H4 (cell line): Measurements from ENCODE around the gene TMIGD1. TPM values are rescaled to one million over a fixed set of nuclear protein-coding genes. Genes with fewer than 3 reads are reported as not detected.

ENCODE experiments used
- DNase-seq: peaks from one replicate; pipeline ENCODE4 v3.0.0-alpha.2; 2015; ENCODE audit warnings: low spot score
- total RNA-seq: library from RNA; depleted of rRNA; stranded (reverse); fragments of >200 nt; shearing (Covaris generic); gene quantifications from 2 replicates; pipeline ENCODE4 v1.2.3, GENCODE V29; 2014; rRNA removed

Gene TMIGD1, protein sequence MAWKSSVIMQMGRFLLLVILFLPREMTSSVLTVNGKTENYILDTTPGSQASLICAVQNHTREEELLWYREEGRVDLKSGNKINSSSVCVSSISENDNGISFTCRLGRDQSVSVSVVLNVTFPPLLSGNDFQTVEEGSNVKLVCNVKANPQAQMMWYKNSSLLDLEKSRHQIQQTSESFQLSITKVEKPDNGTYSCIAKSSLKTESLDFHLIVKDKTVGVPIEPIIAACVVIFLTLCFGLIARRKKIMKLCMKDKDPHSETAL
- not detected in 2 replicates for total RNA-seq

DNA sequence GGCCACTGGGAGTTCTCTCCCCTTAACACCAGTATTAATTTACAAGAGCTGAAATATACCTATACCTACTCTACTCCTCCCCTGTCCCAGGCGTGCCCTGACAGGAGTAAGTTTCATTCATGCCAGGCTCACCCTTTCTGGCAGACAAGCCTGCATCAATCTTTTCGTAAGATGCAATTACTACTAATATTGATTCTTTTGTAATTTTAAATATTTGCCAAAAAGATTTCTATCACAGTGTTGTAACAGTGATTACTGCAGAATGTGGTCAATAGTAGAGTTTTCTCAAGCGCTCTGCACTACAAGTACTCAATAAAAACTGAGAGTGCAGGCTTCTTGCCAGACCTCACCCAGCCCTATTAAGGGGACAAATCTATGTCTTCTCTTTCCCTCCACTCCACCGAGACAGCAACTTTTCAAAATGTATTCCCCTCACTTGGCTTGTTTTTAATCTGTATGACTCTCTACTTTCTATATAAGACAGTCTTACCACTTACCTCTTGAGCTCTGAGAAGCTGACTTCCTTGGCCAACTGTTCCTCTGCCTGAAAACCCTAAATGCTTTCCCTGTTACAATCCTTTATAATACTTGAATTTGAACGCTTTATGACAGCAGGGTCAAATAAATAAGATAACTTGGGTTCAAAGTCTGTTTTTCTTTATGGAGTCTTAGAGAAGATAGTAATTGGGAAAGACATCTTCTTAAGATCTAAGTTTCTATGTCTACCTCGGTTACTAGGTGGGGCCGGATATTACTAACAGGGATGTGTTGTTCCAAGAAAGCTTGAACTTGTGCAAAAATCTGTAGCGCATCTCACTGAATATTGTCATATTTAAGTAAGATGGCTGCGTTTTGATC lies at the start of gene TMIGD1:
TMIGD1 (minus strand) TSS at position 555 of the 858 bp plus-strand sequence. CDS start 1,924 bp downstream, outside the sequence.
- no peak for DNase-seq

DNA sequence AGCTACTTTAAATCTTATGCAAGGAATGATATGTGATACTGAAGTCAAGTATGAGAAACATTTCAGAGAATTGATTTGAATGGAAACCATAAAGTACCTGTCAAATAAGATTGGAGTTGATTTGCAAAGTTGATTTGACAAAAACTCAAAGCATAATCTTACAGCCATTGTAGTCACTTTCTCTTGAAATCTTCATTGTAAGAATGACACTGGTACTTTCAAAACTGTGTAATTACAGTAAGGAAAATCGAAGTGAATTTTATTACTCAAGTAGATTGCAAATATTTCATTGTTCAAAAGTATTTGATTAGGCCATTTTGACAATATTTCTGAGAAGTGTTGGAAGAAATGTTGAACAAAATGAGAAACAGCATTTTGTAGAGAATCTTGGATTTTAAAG lies 48.5 kb upstream of the TMIGD1 start:
- no peak for DNase-seq

DNA sequence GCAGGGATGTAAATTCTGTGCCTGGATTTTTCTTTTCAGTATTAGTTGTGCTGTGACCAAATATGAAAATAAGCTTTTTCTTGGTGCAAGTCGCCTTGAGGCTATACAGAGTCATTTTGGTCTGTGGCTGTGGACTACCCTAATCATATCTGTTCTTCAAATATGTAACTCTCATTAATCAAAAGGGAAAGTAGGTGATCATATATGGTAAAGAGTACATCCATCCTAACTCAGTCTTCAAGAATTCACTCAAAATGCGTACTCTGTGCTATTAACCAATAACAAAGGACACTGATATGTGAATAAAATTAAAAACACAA lies 47.4 kb upstream of the TMIGD1 start:
- no peak for DNase-seq

DNA sequence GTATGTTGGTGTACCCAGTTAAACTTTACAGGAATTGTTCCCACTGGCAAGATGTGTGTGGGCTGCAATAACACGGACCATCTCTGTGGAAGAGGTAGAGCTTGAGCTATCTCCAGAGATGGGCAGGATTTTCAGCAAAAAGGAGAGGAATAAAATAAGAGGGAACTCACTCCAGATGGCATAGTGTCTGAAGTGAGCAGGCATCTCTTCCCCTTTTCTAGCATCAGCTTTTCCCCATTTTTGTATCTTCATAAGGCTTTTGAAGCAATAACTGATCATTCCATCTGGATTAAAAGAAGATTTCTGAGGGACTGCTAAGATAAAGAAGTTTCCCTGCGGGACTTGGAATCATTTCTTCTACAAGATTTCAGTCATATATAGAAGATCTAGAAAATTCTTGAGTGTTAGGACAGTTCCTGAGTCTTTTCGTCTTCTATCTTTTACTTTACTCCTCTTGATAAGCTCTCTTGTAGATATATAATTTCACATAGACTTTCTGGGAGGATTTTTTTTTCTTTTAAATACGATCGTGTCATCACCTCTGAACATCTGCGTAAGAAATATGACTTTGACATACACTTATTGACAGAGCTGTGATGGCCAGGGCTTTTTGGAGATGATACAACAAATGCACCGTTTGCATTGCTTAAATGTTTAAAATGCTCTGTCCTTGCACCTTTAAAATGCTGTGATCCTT lies 46.9 kb upstream of the TMIGD1 start:
- DNase-seq = no peak

DNA sequence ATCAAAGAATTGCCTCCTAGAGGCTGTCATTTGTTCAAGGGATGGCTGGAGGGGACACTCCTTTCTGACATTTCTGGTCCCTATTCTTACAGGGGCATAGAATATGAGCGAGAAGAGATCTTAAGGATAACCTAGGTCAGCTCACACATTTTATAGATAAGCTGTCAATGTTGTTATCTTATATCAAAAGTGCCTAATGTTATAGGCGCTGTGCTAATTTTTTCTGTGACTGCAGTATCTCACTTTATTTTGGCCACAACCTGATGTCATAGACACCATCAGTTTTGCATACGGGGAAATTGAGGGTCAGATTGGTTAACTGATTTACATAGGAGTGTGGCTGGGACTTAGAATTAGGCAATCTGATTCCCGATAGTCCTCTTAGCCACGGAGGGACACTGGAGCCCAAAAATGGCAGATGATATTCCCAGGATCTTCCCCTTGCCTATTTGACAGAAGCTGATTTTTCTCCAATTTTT lies 46.1 kb upstream of the TMIGD1 start:
- DNase-seq = no peak

DNA sequence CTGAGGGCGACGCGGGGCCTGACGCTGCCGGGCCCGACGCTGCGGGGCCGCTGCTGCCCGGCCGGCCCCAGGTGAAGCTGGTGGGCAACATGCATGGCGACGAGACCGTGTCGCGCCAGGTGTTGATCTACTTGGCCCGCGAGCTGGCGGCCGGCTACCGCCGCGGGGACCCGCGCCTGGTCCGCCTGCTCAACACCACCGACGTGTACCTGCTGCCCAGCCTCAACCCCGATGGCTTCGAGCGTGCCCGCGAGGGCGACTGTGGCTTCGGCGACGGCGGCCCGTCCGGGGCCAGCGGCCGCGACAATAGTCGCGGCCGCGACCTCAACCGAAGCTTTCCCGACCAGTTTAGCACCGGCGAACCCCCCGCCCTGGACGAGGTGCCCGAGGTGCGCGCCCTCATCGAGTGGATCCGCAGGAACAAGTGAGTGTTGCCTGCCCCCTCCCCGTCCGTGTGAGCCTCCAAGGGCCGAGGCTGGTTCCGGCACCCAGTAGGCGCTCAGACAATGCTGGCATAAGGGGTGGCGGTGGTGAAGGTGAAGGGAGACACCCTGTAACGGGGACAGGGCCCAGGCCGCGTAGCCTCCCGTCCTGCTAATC lies 45.5 kb upstream of the TMIGD1 start:
- no peak for DNase-seq

DNA sequence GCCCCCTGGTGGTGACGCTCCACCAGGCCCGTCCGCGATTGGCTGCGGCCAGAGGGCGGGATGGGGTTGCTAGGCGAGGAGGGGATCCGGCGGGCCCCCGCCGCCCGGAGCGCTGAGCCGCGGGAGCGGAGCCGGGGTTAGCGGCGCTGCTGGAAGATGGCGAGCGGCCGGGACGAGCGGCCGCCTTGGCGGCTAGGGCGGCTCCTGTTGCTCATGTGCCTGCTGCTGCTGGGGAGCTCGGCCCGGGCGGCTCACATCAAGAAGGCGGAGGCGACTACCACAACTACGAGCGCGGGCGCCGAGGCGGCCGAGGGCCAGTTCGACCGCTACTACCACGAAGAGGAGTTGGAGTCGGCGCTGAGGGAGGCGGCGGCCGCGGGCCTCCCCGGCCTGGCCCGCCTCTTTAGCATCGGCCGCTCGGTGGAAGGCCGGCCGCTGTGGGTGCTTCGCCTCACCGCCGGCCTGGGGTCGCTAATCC lies 45.0 kb upstream of the TMIGD1 start, which contains the start of gene CPD:
CPD (plus strand) TSS at position 103 of the 478 bp plus-strand sequence; CDS start at position 157, 54 bp downstream.
- DNase-seq = peak; percentile 89

DNA sequence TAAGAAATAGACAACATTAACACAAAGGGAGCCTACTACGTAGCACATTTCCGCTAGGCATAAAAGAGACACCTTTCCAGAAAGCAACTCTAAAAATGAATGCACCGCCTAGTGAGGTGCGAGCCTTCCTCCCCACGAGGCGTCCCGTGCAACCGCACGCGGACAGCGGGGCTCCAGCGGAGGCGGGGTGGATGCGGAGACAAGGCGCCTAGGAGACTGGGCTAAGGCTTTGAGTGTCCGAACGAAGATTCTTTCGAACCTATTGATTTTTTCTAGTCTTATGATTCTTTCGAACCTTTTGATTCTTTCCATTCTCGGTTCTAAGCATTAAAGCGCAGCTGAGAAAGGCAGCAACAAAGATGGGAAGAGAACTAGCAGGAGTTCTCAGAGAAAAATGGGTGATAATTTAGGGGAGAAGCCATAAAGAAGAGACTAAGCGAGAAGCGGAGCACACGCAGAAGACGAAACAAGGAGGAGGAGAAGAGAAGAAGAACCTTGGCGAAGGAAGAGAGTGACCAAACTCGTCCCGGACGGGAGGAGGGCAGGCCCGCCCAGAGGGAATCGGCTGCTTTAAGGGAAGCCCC lies 44.5 kb upstream of the TMIGD1 start:
- DNase-seq = no peak

DNA sequence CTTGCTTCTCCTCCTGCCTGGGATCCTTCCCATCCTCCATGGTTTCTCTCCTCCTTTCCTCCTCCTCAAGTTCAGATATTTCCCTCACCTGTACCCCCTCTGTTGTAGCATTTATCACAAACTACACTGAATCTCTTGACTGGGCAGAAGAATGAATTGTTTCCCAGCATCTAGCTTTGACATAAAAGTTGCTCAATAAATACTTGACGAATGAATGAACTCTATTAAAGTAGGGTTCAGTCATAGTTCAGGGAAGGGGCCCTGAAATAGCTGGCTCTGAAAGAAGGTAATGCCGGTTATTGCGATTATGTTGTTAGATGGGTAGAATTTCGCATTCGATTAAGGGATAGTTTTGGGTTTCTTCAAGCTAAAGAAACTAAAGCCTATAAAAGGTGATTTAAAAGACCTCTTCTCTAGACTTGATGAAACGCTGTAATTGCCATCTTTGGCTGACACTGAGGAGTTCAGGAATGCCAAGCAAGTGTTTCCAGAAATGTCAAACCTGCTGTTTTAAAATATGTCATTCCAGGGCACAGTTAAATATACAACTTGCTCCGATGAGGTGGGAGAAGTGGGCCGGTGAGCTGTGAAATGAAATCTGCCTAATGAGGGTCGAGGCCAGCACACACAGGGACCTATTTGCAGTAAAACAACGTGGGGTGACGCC lies 43.9 kb upstream of the TMIGD1 start:
- DNase-seq = no peak

DNA sequence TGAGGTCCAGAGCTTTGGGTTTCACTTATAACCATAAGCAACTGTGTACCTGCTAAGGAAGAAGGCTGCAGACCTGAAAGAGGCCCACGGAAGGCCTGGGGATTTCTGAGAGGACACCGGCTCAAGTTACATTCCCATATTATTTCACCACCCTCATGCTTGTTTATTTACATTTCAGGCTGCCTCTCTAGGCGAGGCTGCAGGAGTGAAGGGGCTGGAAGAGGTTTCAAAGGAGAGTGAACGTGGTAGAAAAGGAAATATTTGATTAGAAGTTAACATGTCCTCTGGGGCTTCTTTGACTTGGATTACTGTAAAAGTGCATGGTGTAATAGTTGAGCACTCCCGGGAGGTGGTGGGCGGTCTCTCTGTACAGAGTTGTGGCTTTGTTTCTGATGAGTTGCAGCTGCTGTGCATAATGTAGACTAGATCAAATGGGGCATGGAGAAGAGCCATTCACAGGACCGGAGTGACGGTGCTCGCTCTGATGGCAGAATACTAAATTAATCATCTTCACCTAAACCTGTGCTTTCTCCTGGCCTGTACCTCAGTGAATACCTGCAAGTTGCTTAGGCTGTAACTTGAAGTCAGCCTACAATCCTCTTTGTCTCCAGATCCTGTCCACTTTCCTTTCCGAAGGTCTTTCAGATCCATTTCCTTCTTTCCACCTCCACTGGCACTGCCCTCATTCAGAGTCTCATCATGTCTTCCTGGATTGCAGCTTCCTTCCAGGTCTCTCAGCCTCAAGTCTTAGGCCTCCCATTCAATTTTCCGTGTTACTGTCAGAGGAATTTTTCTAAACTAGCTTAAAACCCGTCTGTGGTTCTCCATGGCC lies 43.0 kb upstream of the TMIGD1 start:
- DNase-seq = peak; percentile 88

DNA sequence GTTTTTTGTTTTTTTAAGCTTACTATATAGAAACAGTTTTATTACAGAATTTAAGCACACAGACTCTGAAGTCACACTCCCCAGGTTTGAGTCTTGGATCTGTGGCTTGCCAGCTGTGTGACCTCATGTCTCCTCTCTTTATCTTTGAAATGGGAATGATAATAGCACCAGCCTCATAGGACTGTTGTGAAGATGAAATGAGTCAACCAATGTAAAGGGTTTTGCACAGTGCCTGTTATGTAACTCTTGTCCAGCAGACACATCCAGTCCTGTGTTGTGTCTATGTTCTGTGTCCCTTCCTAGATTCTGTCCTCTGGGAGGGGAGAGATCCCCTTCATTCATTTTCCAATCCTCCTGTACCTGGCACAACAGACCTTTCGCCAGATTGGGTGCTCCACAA lies 41.8 kb upstream of the TMIGD1 start:
- no peak for DNase-seq

DNA sequence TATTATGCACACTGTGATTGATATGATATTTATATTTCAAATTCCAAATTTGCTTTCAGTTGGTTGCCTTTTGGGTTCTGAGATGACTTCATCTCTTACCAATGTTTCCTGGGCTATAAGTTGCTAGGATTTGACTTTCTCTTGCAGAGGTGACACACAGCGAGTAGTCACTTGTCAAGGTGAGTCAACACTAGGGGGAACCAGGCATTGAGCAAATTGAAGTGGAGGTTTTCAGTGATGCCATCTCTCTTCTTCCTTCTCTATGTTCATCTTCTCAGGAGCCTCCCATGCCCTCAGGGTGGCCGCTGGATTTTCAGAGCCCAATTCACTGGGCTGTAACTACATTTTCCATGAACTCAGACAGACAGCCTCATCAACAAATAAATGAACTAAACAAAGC lies 38.9 kb upstream of the TMIGD1 start:
- DNase-seq = no peak

DNA sequence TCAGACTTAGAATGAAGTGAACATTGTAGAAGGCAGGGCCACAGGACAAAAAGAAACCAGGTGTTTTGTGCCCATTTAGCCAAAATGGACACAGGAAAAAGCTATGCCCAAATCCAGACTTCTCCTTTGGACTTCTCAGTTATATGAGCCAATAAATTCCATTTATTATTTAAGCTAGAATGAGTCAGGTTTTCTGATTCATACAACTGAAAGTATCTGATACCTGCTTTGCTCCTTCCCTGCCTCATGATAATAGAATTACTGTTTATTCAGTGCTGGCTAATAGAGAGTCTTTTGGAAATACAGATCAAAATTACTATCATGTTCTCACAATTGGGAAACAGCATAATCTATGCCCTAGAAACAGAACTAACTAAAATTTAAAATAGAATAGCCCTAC lies 36.1 kb upstream of the TMIGD1 start:
- no peak for DNase-seq

DNA sequence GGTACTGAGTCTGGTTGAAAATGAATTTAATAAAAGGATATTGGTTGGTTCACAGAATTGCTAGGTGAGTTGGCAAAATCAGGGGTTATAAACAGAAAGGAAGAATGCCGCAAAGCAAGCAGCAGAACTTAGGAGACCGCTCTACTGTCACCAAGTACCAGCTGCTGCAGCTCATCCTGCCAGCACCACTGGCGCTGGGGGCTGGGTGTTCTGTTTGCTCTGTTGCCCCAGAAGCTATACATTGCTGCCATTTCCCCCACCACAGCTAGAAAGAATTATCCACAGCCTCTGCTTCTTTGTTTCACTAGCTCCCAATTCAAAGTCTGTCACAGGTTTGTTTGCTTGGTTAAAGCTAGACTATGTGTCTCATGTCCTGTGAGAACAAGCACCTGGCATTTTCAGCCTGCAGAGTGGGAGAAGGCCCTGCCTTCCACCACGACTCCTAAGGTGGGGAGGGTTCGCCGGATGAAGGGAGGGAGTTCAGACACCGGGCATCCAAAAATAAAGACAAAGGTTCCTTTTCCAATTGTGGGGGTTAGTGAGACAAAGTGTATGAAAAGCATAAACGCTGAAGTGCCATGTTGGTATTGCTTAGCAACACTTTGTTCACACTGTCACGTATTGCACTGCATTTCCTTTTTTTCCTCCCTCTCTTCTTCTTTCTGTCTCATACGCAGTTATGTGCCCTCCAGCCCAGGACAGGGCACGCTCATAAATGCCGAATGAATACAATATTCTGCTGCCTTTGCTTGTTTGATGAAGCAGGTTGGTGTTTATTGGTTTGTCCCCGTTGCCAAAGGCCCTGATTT lies 35.3 kb upstream of the TMIGD1 start:
- DNase-seq = no peak

DNA sequence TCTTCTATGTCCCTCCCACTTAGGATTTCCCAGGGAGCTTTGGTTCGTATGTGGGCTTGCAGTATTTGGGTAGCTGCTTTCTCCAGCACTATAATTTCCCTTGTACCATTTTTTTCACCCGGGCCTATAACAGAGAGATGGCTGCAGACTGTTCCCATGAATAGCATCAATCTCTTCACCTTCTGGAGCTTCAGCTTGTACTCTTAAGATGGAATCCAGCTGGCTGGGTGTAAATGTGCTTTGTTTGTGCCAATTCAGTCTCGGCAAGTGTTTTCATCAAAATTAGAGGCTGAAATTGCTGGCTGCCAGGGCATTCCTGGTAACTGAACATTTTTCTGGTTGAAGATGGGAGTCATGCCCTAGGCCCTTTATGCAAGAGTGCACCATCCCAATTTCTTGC lies 32.7 kb upstream of the TMIGD1 start:
- no peak for DNase-seq

DNA sequence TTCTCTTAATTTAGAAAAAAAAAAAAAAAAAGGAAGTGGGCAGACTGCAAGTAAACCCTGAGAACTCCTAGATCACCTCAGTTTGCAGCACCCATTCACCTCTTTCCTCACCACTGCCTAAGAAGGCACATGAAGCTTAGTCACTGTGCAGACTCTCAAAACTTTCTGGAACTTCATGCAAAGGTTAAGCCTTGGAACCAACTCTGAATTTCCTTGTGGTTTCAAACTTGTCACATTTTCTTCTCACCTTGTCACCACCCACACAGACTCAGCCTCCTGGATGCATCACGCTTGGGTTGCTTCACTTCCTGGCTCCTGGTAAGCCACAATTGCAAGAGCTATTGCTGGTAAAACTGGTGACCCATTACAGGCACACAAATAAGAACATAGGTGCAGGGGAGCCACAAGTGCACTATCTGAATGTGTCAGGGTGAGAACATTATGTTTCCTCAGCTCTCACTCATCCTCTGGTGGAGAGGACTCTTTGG lies 29.9 kb upstream of the TMIGD1 start:
- peak; percentile 48 for DNase-seq

DNA sequence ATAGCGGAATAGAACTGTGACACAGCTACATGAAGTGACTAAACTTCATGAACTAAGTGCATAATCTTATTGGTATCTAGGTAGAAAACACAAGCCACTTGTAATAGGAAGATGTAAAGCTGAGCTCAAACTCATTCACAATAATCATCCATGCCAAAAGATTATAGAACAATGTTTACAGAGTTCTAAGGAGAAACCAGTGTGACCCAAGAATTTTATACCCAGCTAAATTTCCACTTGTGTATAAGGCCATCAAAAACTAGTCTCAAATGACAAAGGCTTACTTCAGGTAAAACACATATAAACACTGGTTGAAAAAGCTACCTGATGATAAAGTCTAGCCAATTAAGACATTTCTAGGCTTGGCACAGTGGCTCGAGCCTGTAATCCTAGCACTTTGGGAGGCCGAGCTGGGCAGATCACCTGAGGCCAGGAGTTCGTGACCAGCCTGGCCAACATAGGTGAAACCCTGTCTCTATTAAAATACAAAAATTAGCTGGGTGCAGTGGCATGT lies 28.0 kb upstream of the TMIGD1 start:
- DNase-seq = no peak

DNA sequence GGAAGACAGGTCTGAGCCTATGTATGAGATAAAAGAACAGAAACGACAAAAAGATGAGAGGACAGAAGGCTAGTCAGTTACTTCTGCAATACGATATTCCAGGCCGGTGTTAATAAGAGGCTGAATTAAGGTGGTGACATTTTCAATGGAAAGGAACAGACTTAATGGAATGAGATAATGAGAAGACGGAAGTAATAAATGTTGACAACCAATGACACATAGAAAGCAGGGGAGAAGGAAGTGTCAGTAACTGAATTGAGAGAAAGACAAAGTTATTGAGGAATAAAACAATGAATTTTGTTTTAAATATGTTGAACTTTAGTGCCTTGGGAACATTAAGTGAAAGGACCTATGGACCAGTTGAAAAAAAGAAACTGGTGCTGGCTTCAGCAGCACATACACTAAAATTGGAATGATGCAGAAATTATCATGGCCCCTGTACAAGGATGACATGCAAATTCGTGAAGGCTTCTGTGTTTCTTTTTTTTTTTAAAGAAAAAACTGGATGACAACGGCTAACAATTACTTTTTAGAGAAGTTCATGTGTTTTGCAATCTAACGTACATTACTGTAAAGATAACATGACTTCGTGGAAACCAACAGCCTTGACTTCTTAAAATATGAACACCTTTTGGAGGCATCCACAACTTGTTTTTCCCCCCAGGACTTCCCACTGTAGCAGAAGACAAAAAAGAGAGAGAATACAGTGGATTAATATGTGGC lies 26.4 kb upstream of the TMIGD1 start:
- DNase-seq = no peak
